Measurements from ENCODE around the gene PDCD6IP. TPM values are rescaled to one million over a fixed set of nuclear protein-coding genes. Genes with fewer than 3 reads are reported as not detected.
A peak's percentile ranks its signal among the peaks of the same experiment; 100 is the strongest.
"Not testable (repeated sequence)": the region's sequence is repeated elsewhere in the genome, so short reads cannot be mapped to it uniquely, and the experiment has no call there.

Gene PDCD6IP, protein sequence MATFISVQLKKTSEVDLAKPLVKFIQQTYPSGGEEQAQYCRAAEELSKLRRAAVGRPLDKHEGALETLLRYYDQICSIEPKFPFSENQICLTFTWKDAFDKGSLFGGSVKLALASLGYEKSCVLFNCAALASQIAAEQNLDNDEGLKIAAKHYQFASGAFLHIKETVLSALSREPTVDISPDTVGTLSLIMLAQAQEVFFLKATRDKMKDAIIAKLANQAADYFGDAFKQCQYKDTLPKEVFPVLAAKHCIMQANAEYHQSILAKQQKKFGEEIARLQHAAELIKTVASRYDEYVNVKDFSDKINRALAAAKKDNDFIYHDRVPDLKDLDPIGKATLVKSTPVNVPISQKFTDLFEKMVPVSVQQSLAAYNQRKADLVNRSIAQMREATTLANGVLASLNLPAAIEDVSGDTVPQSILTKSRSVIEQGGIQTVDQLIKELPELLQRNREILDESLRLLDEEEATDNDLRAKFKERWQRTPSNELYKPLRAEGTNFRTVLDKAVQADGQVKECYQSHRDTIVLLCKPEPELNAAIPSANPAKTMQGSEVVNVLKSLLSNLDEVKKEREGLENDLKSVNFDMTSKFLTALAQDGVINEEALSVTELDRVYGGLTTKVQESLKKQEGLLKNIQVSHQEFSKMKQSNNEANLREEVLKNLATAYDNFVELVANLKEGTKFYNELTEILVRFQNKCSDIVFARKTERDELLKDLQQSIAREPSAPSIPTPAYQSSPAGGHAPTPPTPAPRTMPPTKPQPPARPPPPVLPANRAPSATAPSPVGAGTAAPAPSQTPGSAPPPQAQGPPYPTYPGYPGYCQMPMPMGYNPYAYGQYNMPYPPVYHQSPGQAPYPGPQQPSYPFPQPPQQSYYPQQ
- total RNA-seq (100 to 1,000 TPM; 305 to 378 TPM), polyA plus RNA-seq (ENCODE audit: insufficient read depth, low read depth, low replicate concordance) (160 TPM)
- long read RNA-seq, donor 1, full-length matches to known transcripts = 17 of 68 reads
- long read RNA-seq, donor 1, partial matches to known transcripts = 51 of 68 reads
- long read RNA-seq, donor 1, other reads (novel, unspliced or antisense) = 0 of 68 reads
- long read RNA-seq, donor 2, full-length matches to known transcripts = 12 of 47 reads
- long read RNA-seq, donor 2, partial matches to known transcripts = 35 of 47 reads
- long read RNA-seq, donor 2, other reads (novel, unspliced or antisense) = 0 of 47 reads

DNA sequence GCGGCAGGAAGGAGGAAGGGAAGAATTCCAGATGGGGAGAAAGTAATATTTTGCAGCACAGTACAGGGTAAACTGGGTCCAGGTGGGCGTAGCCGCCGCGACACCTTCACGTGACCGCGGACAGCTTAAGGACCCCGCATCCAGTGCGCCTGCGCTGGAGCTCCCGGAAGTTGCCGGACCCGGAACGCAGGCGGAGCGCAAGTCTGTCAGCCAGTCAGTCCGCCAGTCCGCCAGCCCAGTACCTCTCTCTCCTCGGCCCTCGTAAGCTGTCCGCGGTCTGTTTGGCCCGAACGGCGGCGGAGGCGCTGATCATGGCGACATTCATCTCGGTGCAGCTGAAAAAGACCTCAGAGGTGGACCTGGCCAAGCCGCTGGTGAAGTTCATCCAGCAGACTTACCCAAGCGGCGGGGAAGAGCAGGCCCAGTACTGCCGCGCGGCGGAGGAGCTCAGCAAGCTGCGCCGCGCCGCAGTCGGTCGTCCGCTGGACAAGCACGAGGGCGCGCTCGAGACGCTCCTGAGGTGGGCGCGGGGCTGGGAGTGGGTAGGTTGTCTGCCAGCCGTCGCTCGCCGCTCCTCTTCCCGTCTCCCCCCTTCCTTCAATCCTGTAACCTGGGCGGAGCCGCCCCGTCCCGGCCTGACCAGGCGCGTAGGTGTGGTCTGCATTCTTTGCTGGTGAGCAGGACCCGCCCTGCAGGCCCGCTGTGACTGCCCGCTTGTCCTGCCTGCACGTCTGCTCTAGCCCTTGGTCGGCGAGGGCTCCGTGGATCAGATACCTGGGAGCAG, at the start of gene PDCD6IP:
TSS of gene PDCD6IP (plus strand) at position 213 of the 784 bp plus-strand sequence. CDS start at position 312, 99 bp downstream.
- H3K36me3 ChIP-seq (ENCODE audit: low read depth, missing control alignments) = no peaks in the 10 kb centered on the region
- WGBS, 2 donors = 0 to 1% methylated on average over 34 to 65 of the region's 69 CpGs
- peak within 1 kb of the TSS; percentile 78 to 82 for H3K4me3 ChIP-seq
- peak; percentile 95 for DNase-seq
- intact Hi-C loops (cut with DNase I; ENCODE audit: low total_unique reads) = no loop called here
- peak within 1 kb of the TSS; percentile 76 to 91 for H3K27ac ChIP-seq
- peaks cover 17% of the 10 kb centered on the region for H3K4me1 ChIP-seq
- H3K9me3 ChIP-seq = no peaks in the 10 kb centered on the region
- peak; percentile 50 for TF ChIP-seq POLR2A (IDR thresholded peaks at IDR 0.05)
- TF ChIP-seq, protein P1, sequence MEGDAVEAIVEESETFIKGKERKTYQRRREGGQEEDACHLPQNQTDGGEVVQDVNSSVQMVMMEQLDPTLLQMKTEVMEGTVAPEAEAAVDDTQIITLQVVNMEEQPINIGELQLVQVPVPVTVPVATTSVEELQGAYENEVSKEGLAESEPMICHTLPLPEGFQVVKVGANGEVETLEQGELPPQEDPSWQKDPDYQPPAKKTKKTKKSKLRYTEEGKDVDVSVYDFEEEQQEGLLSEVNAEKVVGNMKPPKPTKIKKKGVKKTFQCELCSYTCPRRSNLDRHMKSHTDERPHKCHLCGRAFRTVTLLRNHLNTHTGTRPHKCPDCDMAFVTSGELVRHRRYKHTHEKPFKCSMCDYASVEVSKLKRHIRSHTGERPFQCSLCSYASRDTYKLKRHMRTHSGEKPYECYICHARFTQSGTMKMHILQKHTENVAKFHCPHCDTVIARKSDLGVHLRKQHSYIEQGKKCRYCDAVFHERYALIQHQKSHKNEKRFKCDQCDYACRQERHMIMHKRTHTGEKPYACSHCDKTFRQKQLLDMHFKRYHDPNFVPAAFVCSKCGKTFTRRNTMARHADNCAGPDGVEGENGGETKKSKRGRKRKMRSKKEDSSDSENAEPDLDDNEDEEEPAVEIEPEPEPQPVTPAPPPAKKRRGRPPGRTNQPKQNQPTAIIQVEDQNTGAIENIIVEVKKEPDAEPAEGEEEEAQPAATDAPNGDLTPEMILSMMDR (IDR thresholded peaks at IDR 0.05) = no peak
- no peaks in the 10 kb centered on the region for H3K27me3 ChIP-seq

DNA sequence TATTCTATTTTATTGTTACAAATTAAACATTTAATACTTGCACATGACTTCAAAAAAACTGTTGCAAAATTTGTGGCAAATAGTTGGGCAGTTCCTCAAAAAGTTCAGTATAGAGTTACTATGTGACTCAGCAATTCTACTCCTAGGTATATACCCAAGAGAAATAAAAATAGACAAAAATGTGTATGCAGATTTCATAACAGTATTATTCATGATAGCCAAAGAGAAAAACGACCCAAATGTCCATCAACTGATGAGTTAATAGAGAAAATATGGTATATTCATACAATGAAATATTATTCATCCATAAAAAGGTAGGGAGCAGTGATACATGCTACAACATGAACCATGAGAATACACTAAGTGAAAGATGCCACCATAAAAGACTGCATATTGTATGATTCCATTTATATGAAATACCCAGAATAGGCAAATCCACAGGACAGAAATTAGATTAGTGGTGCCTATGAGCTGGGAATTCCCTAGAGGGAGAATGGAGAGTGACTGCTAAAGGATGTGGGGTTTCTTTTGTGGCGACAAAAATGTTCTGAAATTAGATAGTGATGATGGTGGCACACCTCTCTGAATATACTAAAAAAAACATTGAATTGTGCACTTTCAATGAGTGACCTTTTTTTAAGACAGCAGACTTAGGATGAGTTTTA, 48.8 kb upstream of the PDCD6IP start:
- Histone ChIP-seq H3K4me1 (no peaks in the 10 kb centered on the region), H3K4me3 (no peak overlapping the region), H3K36me3 (ENCODE audit: low read depth, missing control alignments) (no peaks in the 10 kb centered on the region), H3K9me3 (no peaks in the 10 kb centered on the region), H3K27ac (no peak overlapping the region), H3K27me3 (no peaks in the 10 kb centered on the region)
- WGBS, 2 donors = 63 to 69% methylated on average over 2 of the region's 2 CpGs
- intact Hi-C loops (cut with DNase I; ENCODE audit: low total_unique reads) = no loop called here
- TF ChIP-seq, protein P1 (IDR thresholded peaks at IDR 0.05) = no peak
- no peak for DNase-seq

DNA sequence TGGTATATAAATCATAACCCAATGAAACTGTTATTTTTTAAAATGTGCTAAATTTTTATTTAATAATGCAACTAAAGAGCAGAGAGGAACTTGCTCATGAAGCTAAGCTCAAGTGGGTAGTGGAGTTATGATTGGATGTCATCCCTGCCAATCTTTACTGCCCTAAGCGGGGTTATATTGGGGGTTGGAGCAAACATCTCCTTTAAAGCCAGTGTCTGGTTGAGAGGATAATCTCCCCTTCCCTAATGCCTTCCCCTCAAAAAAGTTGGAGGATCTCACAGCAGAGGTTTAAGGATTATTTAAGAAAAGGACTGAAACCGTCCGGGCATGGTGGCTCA, 48.2 kb upstream of the PDCD6IP start:
- Histone ChIP-seq H3K27ac (no peak overlapping the region), H3K36me3 (ENCODE audit: low read depth, missing control alignments) (no peaks in the 10 kb centered on the region), H3K27me3 (no peaks in the 10 kb centered on the region), H3K9me3 (no peaks in the 10 kb centered on the region), H3K4me1 (no peaks in the 10 kb centered on the region), H3K4me3 (no peak overlapping the region)
- no peak for TF ChIP-seq POLR2A (IDR thresholded peaks at IDR 0.05)
- TF ChIP-seq, protein P1 (IDR thresholded peaks at IDR 0.05) = no peak
- intact Hi-C loops (cut with DNase I; ENCODE audit: low total_unique reads) = no loop called here
- DNase-seq = no peak
- WGBS, 2 donors = 85 to 98% methylated on average over 3 of the region's 3 CpGs

DNA sequence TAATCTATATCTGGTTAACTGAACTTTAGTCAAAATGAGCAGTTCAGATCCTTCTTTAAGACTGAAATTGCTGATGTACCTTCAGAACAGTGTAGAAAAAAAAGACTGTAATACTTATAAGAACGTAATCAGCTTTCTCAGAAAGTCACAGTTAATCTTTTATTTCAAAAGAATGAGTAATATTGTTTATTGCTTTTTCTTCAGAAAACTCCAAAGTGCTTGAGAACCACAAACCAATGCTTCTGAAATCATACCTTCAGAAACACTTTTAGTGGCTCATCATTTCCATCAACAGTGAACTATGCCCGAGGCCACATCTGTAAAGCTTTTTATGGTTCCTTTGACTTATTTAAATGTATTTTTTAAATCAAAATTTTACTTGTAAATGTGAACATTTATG, 47.1 kb upstream of the PDCD6IP start:
- Histone ChIP-seq H3K27me3 (no peaks in the 10 kb centered on the region), H3K27ac (no peak overlapping the region), H3K36me3 (ENCODE audit: low read depth, missing control alignments) (no peaks in the 10 kb centered on the region), H3K9me3 (no peaks in the 10 kb centered on the region), H3K4me3 (no peak overlapping the region), H3K4me1 (no peaks in the 10 kb centered on the region)
- TF ChIP-seq POLR2A (IDR thresholded peaks at IDR 0.05) = no peak
- TF ChIP-seq, protein P1 (IDR thresholded peaks at IDR 0.05) = no peak
- 60 to 82% methylated on average over 2 of the region's 2 CpGs for WGBS, 2 donors
- intact Hi-C loops (cut with DNase I; ENCODE audit: low total_unique reads) = no loop called here
- no peak for DNase-seq

DNA sequence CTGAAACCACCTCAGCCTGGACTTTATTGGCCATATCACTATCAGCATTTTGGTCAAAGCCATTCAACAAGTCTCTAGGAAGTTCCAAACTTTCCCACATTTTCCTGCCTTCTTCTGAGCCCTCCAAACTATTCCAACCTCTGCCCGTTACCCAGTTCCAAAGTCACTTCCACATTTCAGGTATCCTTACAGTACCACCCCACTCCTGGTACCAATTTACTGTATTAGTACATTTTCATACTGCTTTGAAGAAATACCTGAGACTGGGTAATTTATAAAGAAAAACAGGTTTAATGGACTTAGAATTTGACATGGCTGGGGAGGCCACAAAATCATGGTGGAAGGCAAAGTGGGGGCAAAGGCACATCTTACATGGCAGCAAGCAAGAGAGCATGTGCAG, 44.0 kb upstream of the PDCD6IP start:
- H3K27me3 ChIP-seq; DNase-seq; H3K36me3 ChIP-seq (ENCODE audit: low read depth, missing control alignments); H3K4me3 ChIP-seq; H3K9me3 ChIP-seq; intact Hi-C loops (cut with DNase I; ENCODE audit: low total_unique reads); H3K27ac ChIP-seq; H3K4me1 ChIP-seq: not testable (repeated sequence)
- 95 to 97% methylated on average over 1 of the region's 1 CpG for WGBS, 2 donors

Data from testis (tissue), 5 donors.